Stromal cell of bone marrow (primary cell): Measurements from ENCODE around the gene DIS3L2.
"Not testable (repeated sequence)": the region's sequence is repeated elsewhere in the genome, so short reads cannot be mapped to it uniquely, and the experiment has no call there.

Source experiments
- DNase-seq: peaks from one replicate; pipeline ENCODE4 v3.0.0-alpha.2; 2012; ENCODE audit warnings: low read depth

DIS3L2 gene

GRCh38 chr2:231928901-231929725 lies 32.4 kb upstream of the DIS3L2 start:
- DNase-seq: no peak

GRCh38 chr2:231929961-231930592 lies 31.4 kb upstream of the DIS3L2 start:
- DNase-seq: no peak

GRCh38 chr2:231930593-231931281 lies 30.8 kb upstream of the DIS3L2 start:
- peak; percentile 25 for DNase-seq

- DNase-seq: no peak
Measured at GRCh38 chr2:231931481-231931915, 30.0 kb upstream of the DIS3L2 start.

- no peak for DNase-seq
Measured at GRCh38 chr2:231932711-231932970, 28.9 kb upstream of the DIS3L2 start.

- no peak for DNase-seq
Measured at GRCh38 chr2:231932985-231933915, 28.3 kb upstream of the DIS3L2 start.

- DNase-seq: no peak
Measured at GRCh38 chr2:231933916-231934401, 27.6 kb upstream of the DIS3L2 start.

- no peak for DNase-seq
Measured at GRCh38 chr2:231934441-231935206, 26.9 kb upstream of the DIS3L2 start.

GRCh38 chr2:231935207-231935524 lies 26.3 kb upstream of the DIS3L2 start:
- no peak for DNase-seq

GRCh38 chr2:231935815-231936214 lies 25.7 kb upstream of the DIS3L2 start:
- DNase-seq: no peak

- DNase-seq: no peak
Measured at GRCh38 chr2:231936491-231936890, 25.0 kb upstream of the DIS3L2 start.

- no peak for DNase-seq
Measured at GRCh38 chr2:231937057-231937456, 24.5 kb upstream of the DIS3L2 start.

GRCh38 chr2:231939022-231939421 lies 22.5 kb upstream of the DIS3L2 start:
- no peak for DNase-seq

- DNase-seq: no peak
Measured at GRCh38 chr2:231940795-231941194, 20.7 kb upstream of the DIS3L2 start.

- no peak for DNase-seq
Measured at GRCh38 chr2:231941673-231942072, 19.8 kb upstream of the DIS3L2 start.

- no peak for DNase-seq
Measured at GRCh38 chr2:231942180-231942579, 19.3 kb upstream of the DIS3L2 start.

- no peak for DNase-seq
Measured at GRCh38 chr2:231946241-231946814, 15.2 kb upstream of the DIS3L2 start.

- DNase-seq: not testable (repeated sequence)
Measured at GRCh38 chr2:231947112-231947511, 14.4 kb upstream of the DIS3L2 start.

- no peak for DNase-seq
Measured at GRCh38 chr2:231947694-231948093, 13.8 kb upstream of the DIS3L2 start.

- DNase-seq: no peak
Measured at GRCh38 chr2:231951452-231952035, 10.0 kb upstream of the DIS3L2 start.
